Thymus (tissue), 11 donors: Measurements from ENCODE around the gene CORO2B. TPM values are rescaled to one million over a fixed set of nuclear protein-coding genes. Genes with fewer than 3 reads are reported as not detected.

ENCODE experiments used
- DNase-seq, 9 donors: peaks; one replicate each; pipeline ENCODE4 v3.0.0-alpha.2; 2013; ENCODE audit warnings: low spot score in 9 of 9, low read depth in 6 of 9, missing footprints in 1 of 9
- H3K27ac ChIP-seq, 2 donors: one replicate each; pipeline ENCODE4 v1.5.1; 2013; ENCODE audit warnings: control low read depth in 1 of 2, low read depth in 1 of 2, low read length in 1 of 2, mild to moderate bottlenecking in 1 of 2, moderate library complexity in 1 of 2
- H3K27me3 ChIP-seq, 2 donors: one replicate each; pipeline ENCODE4 v1.5.1; 2013; ENCODE audit warnings: low read length in 1 of 2; ENCODE audit not compliant: control insufficient read depth in 2 of 2, insufficient read depth in 1 of 2
- H3K36me3 ChIP-seq, 2 donors: one replicate each; pipeline ENCODE4 v1.5.1; 2013; ENCODE audit warnings: low read length in 1 of 2, mild to moderate bottlenecking in 1 of 2, moderate library complexity in 1 of 2; ENCODE audit not compliant: control insufficient read depth in 2 of 2, insufficient read depth in 2 of 2
- H3K4me1 ChIP-seq, 2 donors: one replicate each; pipeline ENCODE4 v1.5.1; 2013; ENCODE audit warnings: low read length in 2 of 2; ENCODE audit not compliant: control insufficient read depth in 2 of 2, insufficient read depth in 2 of 2
- H3K4me3 ChIP-seq, 2 donors: one replicate each; pipeline ENCODE4 v1.5.1; 2013; ENCODE audit warnings: low read length in 2 of 2, control low read depth in 1 of 2, mild to moderate bottlenecking in 1 of 2
- H3K9me3 ChIP-seq, 2 donors: one replicate each; pipeline ENCODE4 v1.5.1; 2013; ENCODE audit warnings: low read length in 1 of 2, mild to moderate bottlenecking in 1 of 2; ENCODE audit not compliant: control insufficient read depth in 2 of 2, insufficient read depth in 1 of 2
- WGBS: extraction: QIAGEN DNeasy Blood & Tissue Kit; methylation state at CpG from one replicate; pipeline ENCODE4 v1.1.7; 2013; 5-methylcytosine and 5-hydroxymethylcytosine counted together
- polyA plus RNA-seq: library from polyadenylated mRNA; stranded (reverse); fragments of 200-250 nt; gene quantifications from one replicate; pipeline ENCODE4 v1.2.3, GENCODE V29; 2013
- total RNA-seq: library from RNA; stranded (reverse); fragments of 120-200 nt; gene quantifications from one replicate; pipeline ENCODE4 v1.2.4, GENCODE V29; 2013
- donor health status: healthy.

CORO2B gene
- total and polyA plus RNA-seq, 2 donors: 0.57 to 1.3 TPM

- WGBS: 93% methylated on average over 1 of the region's 1 CpG
These were observed 14.5 kb downstream of the CORO2B start for GRCh38 chr15:68593341-68593740.

GRCh38 chr15:68593828-68594532, 15.2 kb downstream of the CORO2B start:
- Histone ChIP-seq H3K9me3 (no peaks in the 10 kb centered on the region), H3K27me3 (peaks cover 0 to 4% of the 10 kb centered on the region in 2 donors), H3K36me3 (no peaks in the 10 kb centered on the region), H3K4me1 (no peaks in the 10 kb centered on the region), H3K27ac (no peak overlapping the region), H3K4me3 (no peak overlapping the region)
- no peak for DNase-seq
- WGBS: 82% methylated on average over 5 of the region's 5 CpGs

More at GRCh38 chr15:68593341-68593740, 14.5 kb downstream of the CORO2B start:
- no peak overlapping the region for H3K27ac ChIP-seq
- H3K4me1 ChIP-seq: no peaks in the 10 kb centered on the region
- H3K27me3 ChIP-seq: peaks cover 0 to 4% of the 10 kb centered on the region in 2 donors
- H3K4me3 ChIP-seq: no peak overlapping the region
- no peaks in the 10 kb centered on the region for H3K9me3 ChIP-seq
- no peak for DNase-seq
- H3K36me3 ChIP-seq: no peaks in the 10 kb centered on the region

- Histone ChIP-seq H3K36me3 (no peaks in the 10 kb centered on the region), H3K4me1 (no peaks in the 10 kb centered on the region), H3K4me3 (no peak overlapping the region), H3K27ac (no peak overlapping the region), H3K27me3 (peaks cover 0 to 4% of the 10 kb centered on the region in 2 donors), H3K9me3 (no peaks in the 10 kb centered on the region)
- DNase-seq: no peak
- WGBS: 95% methylated on average over 6 of the region's 6 CpGs
These were observed 15.9 kb downstream of the CORO2B start for GRCh38 chr15:68594533-68595259.

GRCh38 chr15:68595260-68595564, 16.4 kb downstream of the CORO2B start:
- H3K4me1 ChIP-seq: no peaks in the 10 kb centered on the region
- H3K27me3 ChIP-seq: peaks cover 0 to 4% of the 10 kb centered on the region in 2 donors
- no peak overlapping the region for H3K27ac ChIP-seq
- no peaks in the 10 kb centered on the region for H3K36me3 ChIP-seq
- no peak overlapping the region for H3K4me3 ChIP-seq
- WGBS: 97% methylated on average over 3 of the region's 3 CpGs
- no peaks in the 10 kb centered on the region for H3K9me3 ChIP-seq
- no peak for DNase-seq

GRCh38 chr15:68595761-68596160, 17.0 kb downstream of the CORO2B start:
- Histone ChIP-seq H3K4me1 (no peaks in the 10 kb centered on the region), H3K27ac (no peak overlapping the region), H3K27me3 (peaks cover 0 to 4% of the 10 kb centered on the region in 2 donors), H3K36me3 (no peaks in the 10 kb centered on the region), H3K4me3 (no peak overlapping the region), H3K9me3 (no peaks in the 10 kb centered on the region)
- 98% methylated on average over 17 of the region's 17 CpGs for WGBS
- DNase-seq: no peak

- WGBS: 97% methylated on average over 9 of the region's 9 CpGs
- no peak for DNase-seq
- Histone ChIP-seq H3K36me3 (no peaks in the 10 kb centered on the region), H3K4me3 (no peak overlapping the region), H3K9me3 (no peaks in the 10 kb centered on the region), H3K27ac (no peak overlapping the region), H3K27me3 (peaks cover 0 to 2% of the 10 kb centered on the region in 2 donors), H3K4me1 (no peaks in the 10 kb centered on the region)
These were observed 17.9 kb downstream of the CORO2B start for GRCh38 chr15:68596691-68597090.

GRCh38 chr15:68597581-68597980, 18.8 kb downstream of the CORO2B start:
- H3K27ac ChIP-seq: no peak overlapping the region
- H3K4me1 ChIP-seq: no peaks in the 10 kb centered on the region
- H3K27me3 ChIP-seq: peaks cover 0 to 2% of the 10 kb centered on the region in 2 donors
- no peak for DNase-seq
- no peaks in the 10 kb centered on the region for H3K9me3 ChIP-seq
- no peaks in the 10 kb centered on the region for H3K36me3 ChIP-seq
- no peak overlapping the region for H3K4me3 ChIP-seq
- 95% methylated on average over 5 of the region's 5 CpGs for WGBS

GRCh38 chr15:68598171-68599152, 19.7 kb downstream of the CORO2B start:
- Histone ChIP-seq H3K27ac (no peak overlapping the region), H3K9me3 (no peaks in the 10 kb centered on the region), H3K36me3 (no peaks in the 10 kb centered on the region), H3K27me3 (peaks cover 0 to 2% of the 10 kb centered on the region in 2 donors), H3K4me1 (no peaks in the 10 kb centered on the region), H3K4me3 (no peak overlapping the region)
- WGBS: 95% methylated on average over 14 of the region's 14 CpGs
- no peak for DNase-seq
